Brain microvascular endothelial cell (primary cell): Measurements from ENCODE around the gene GABPB2.

ENCODE experiments used
- DNase-seq: peaks from one replicate; pipeline ENCODE4 v3.0.0-alpha.2; 2020
- H3K27ac ChIP-seq: fragments of 250-450 bp; sonication (Bioruptor Pico); 2 replicates; pipeline ENCODE4 v1.5.1; 2020; ENCODE audit warnings: mild to moderate bottlenecking, moderate library complexity
- H3K27me3 ChIP-seq: fragments of 250-450 bp; sonication (Bioruptor Pico); replicated peaks from 2 replicates; pipeline ENCODE4 v1.5.1; 2020; ENCODE audit warnings: mild to moderate bottlenecking
- H3K36me3 ChIP-seq: fragments of 250-450 bp; sonication (Bioruptor Pico); replicated peaks from 2 replicates; pipeline ENCODE4 v1.5.1; 2020; ENCODE audit warnings: mild to moderate bottlenecking
- H3K4me3 ChIP-seq: 2 replicates; pipeline ENCODE4 v1.5.1; 2011; ENCODE audit warnings: low read depth, mild to moderate bottlenecking, control low read depth, low read length, moderate library complexity
- CTCF ChIP-seq: IDR thresholded peaks from 2 replicates; pipeline ENCODE4 v1.5.1; 2011; ENCODE audit warnings: low read depth, mild to moderate bottlenecking, moderate library complexity, low read length, control low read depth, inconsistent platforms; ENCODE audit errors: missing control alignments
- in situ Hi-C: cut with HindIII; loops from 2 replicates; pipeline ENCODE4 v1.10.0; 2017; ENCODE audit warnings: low sequenced_read_pairs, low pct_ligation_motif_present

Gene GABPB2

GRCh38 chr1:151159373-151159772 lies 88.8 kb downstream of the GABPB2 start:
- in situ Hi-C loops, result no loop called here
- Histone ChIP-seq H3K36me3 (peaks cover 15% of the 10 kb centered on the region), H3K27me3 (no peaks in the 10 kb centered on the region), H3K27ac (no peak overlapping the region), H3K4me3 (no peak overlapping the region)
- TF ChIP-seq CTCF, result no peak
- no peak for DNase-seq

GRCh38 chr1:151164732-151165280 lies 94.2 kb downstream of the GABPB2 start:
- peak overlapping the region; percentile 27 for H3K27ac ChIP-seq
- in situ Hi-C loops, result no loop called here
- no peak for DNase-seq
- H3K27me3 ChIP-seq, result no peaks in the 10 kb centered on the region
- peaks cover 17% of the 10 kb centered on the region for H3K36me3 ChIP-seq
- no peak for TF ChIP-seq CTCF
- H3K4me3 ChIP-seq, result peak overlapping the region; percentile 95

GRCh38 chr1:151165281-151165737 lies 94.7 kb downstream of the GABPB2 start:
- no peaks in the 10 kb centered on the region for H3K27me3 ChIP-seq
- peak; percentile 25 for DNase-seq
- peaks cover 16% of the 10 kb centered on the region for H3K36me3 ChIP-seq
- peak overlapping the region; percentile 95 for H3K4me3 ChIP-seq
- in situ Hi-C loops, result no loop called here
- no peak for TF ChIP-seq CTCF
- H3K27ac ChIP-seq, result peak overlapping the region; percentile 27

- TF ChIP-seq CTCF, result no peak
- H3K36me3 ChIP-seq, result peaks cover 21% of the 10 kb centered on the region
- peak; percentile 99 for DNase-seq
- peak within 1 kb of the TSS; percentile 71 for H3K27ac ChIP-seq
- in situ Hi-C loops, result no loop called here
- H3K4me3 ChIP-seq, result peak within 1 kb of the TSS; percentile 95
- H3K27me3 ChIP-seq, result no peaks in the 10 kb centered on the region
Measured at GRCh38 chr1:151165738-151166504, 95.4 kb downstream of the GABPB2 start, which contains the start of the genes LYSMD1 and SCNM1. Gene LYSMD1, minus strand, starts transcription at chr1:151165902. Its CDS starts 644 bp downstream, at chr1:151165258. Gene SCNM1, plus strand, starts transcription at chr1:151166144. Its CDS starts 9 bp downstream, at chr1:151166153.

- peak overlapping the region; percentile 95 for H3K4me3 ChIP-seq
- H3K36me3 ChIP-seq, result peaks cover 27% of the 10 kb centered on the region
- in situ Hi-C loops, result no loop called here
- H3K27me3 ChIP-seq, result no peaks in the 10 kb centered on the region
- peak; percentile 57 for DNase-seq
- no peak for TF ChIP-seq CTCF
- peak overlapping the region; percentile 71 for H3K27ac ChIP-seq
Measured at GRCh38 chr1:151166505-151166956, 96.0 kb downstream of the GABPB2 start.
